Dermis blood vessel endothelial cell (primary cell): ENCODE results near the gene DNTTIP2. TPM values are rescaled to one million over a fixed set of nuclear protein-coding genes. Genes with fewer than 3 reads are reported as not detected.
"Not testable (repeated sequence)": the region's sequence is repeated elsewhere in the genome, so short reads cannot be mapped to it uniquely, and the experiment has no call there.

Source experiments
- DNase-seq: peaks from one replicate; pipeline ENCODE4 v3.0.0; 2010
- total RNA-seq: library from RNA; depleted of rRNA; stranded (reverse); fragments of >200 nt; gene quantifications from 2 replicates; pipeline ENCODE4 v1.2.3, GENCODE V29; 2014

The DNTTIP2 gene
- 33.2 and 40.4 TPM in 2 replicates for total RNA-seq

- peak; percentile 96 for DNase-seq
These were observed at the start of gene DNTTIP2 for GRCh38 chr1:93878889-93879586. Gene DNTTIP2, minus strand, starts transcription at chr1:93879206. Its CDS starts 58 bp downstream, at chr1:93879148.

- no peak for DNase-seq
These were observed 46.2 kb upstream of the DNTTIP2 start for GRCh38 chr1:93925206-93925605.

GRCh38 chr1:93919780-93920179 lies 40.8 kb upstream of the DNTTIP2 start:
- DNase-seq, result no peak

- DNase-seq, result no peak
These were observed 38.3 kb upstream of the DNTTIP2 start for GRCh38 chr1:93917302-93917701.

GRCh38 chr1:93910880-93911279 lies 31.9 kb upstream of the DNTTIP2 start:
- DNase-seq, result not testable (repeated sequence)

GRCh38 chr1:93910305-93910704 lies 31.3 kb upstream of the DNTTIP2 start:
- DNase-seq, result no peak

- DNase-seq, result peak; percentile 96
These were observed 30.4 kb upstream of the DNTTIP2 start, which contains the start of gene GCLM for GRCh38 chr1:93909146-93910050. Gene GCLM, minus strand, starts transcription at chr1:93909430. Its CDS starts 267 bp downstream, at chr1:93909163.

GRCh38 chr1:93908394-93909145 lies 29.6 kb upstream of the DNTTIP2 start:
- DNase-seq, result peak; percentile 33

GRCh38 chr1:93907718-93908117 lies 28.7 kb upstream of the DNTTIP2 start:
- peak; percentile 60 for DNase-seq

GRCh38 chr1:93906480-93906879 lies 27.5 kb upstream of the DNTTIP2 start:
- no peak for DNase-seq

GRCh38 chr1:93905734-93906133 lies 26.7 kb upstream of the DNTTIP2 start:
- DNase-seq, result peak; percentile 40

GRCh38 chr1:93905051-93905450 lies 26.0 kb upstream of the DNTTIP2 start:
- peak; percentile 15 for DNase-seq

- no peak for DNase-seq
These were observed 25.2 kb upstream of the DNTTIP2 start for GRCh38 chr1:93904228-93904627.

- DNase-seq, result no peak
These were observed 21.9 kb upstream of the DNTTIP2 start for GRCh38 chr1:93900723-93901504.

- no peak for DNase-seq
These were observed 20.7 kb upstream of the DNTTIP2 start for GRCh38 chr1:93899543-93900207.

- no peak for DNase-seq
These were observed 9.9 kb upstream of the DNTTIP2 start for GRCh38 chr1:93888900-93889299.

GRCh38 chr1:93882269-93882668 lies 3.3 kb upstream of the DNTTIP2 start:
- no peak for DNase-seq

- no peak for DNase-seq
These were observed 1.7 kb upstream of the DNTTIP2 start for GRCh38 chr1:93880731-93881130.

- peak; percentile 58 for DNase-seq
These were observed 511 bp downstream of the DNTTIP2 start for GRCh38 chr1:93878501-93878888.

GRCh38 chr1:93877529-93877928 lies 1.5 kb downstream of the DNTTIP2 start:
- DNase-seq, result no peak

GRCh38 chr1:93876244-93876643 lies 2.8 kb downstream of the DNTTIP2 start:
- peak; percentile 3 for DNase-seq
